HUDEP-2 (cell line): ENCODE measurements around the gene LPCAT3.
A peak's percentile ranks its signal among the peaks of the same experiment; 100 is the strongest.

Source experiments
- DNase-seq, 76 experiments: peaks; one replicate each; lab custom pipeline; 2025; ENCODE audit not compliant: unreplicated experiment in 76 of 76; lab: John Stamatoyannopoulos, UW

The LPCAT3 gene

GRCh38 chr12:6954316-6955107 is 63.8 kb downstream of the LPCAT3 start:
- no peak for DNase-seq

GRCh38 chr12:6953442-6954315 is 64.6 kb downstream of the LPCAT3 start:
- DNase-seq = peak in 30 of 76 experiments; percentile 6 to 70 (median 34)

GRCh38 chr12:6952863-6953441 is 65.3 kb downstream of the LPCAT3 start:
- peak in 2 of 76 experiments; percentile 18 to 26 for DNase-seq

GRCh38 chr12:6952121-6952862 is 66.0 kb downstream of the LPCAT3 start:
- peak in 4 of 76 experiments; percentile 7 to 47 (median 34) for DNase-seq

- peak in 1 of 76 experiments; percentile 44 for DNase-seq
Observed at GRCh38 chr12:6951551-6952120, 66.6 kb downstream of the LPCAT3 start.

GRCh38 chr12:6950811-6951540 is 67.3 kb downstream of the LPCAT3 start, which contains the start of gene PTPN6:
Gene PTPN6, plus strand, starts transcription at chr12:6951356. Its CDS starts 157 bp downstream, at chr12:6951513.
- peak in 11 of 76 experiments; percentile 7 to 43 (median 25) for DNase-seq

- DNase-seq = peak in 5 of 76 experiments; percentile 11 to 39 (median 25)
Observed at GRCh38 chr12:6950401-6950801, 67.9 kb downstream of the LPCAT3 start.

- peak in 7 of 76 experiments; percentile 1 to 22 (median 12) for DNase-seq
Observed at GRCh38 chr12:6948873-6949594, 69.2 kb downstream of the LPCAT3 start.

GRCh38 chr12:6947615-6948014 is 70.7 kb downstream of the LPCAT3 start:
- DNase-seq = no peak

GRCh38 chr12:6946920-6947374 is 71.3 kb downstream of the LPCAT3 start:
- DNase-seq = no peak

GRCh38 chr12:6946033-6946919 is 72.0 kb downstream of the LPCAT3 start:
- DNase-seq = peak in 4 of 76 experiments; percentile 3 to 39 (median 18)

- peak in 1 of 76 experiments; percentile 0 for DNase-seq
Observed at GRCh38 chr12:6945613-6946012, 72.7 kb downstream of the LPCAT3 start.

- DNase-seq = peak in 75 of 76 experiments; percentile 37 to 93 (median 84)
Observed at GRCh38 chr12:6944381-6945186, 73.7 kb downstream of the LPCAT3 start.

GRCh38 chr12:6943722-6944380 is 74.4 kb downstream of the LPCAT3 start, which contains the start of the genes C12orf57 and RNU7-1:
Gene C12orf57, plus strand, starts transcription at chr12:6944022. Its CDS starts 100 bp downstream, at chr12:6944122.
Gene RNU7-1, plus strand, starts transcription at chr12:6943816.
- DNase-seq = peak in 75 of 76 experiments; percentile 31 to 94 (median 82)

- peak in 72 of 76 experiments; percentile 14 to 92 (median 71) for DNase-seq
Observed at GRCh38 chr12:6943389-6943721, 74.9 kb downstream of the LPCAT3 start.

GRCh38 chr12:6942331-6942665 is 76.0 kb downstream of the LPCAT3 start:
- DNase-seq = no peak
